Testis (tissue), 2 donors: ENCODE data around the gene FAM83D.

Experiments
- POLR2A ChIP-seq: fragments of 450-650 bp; IDR thresholded peaks from one replicate; pipeline ENCODE4 v1.6.1; 2017; ENCODE audit warnings: antibody characterized with exemption, mild to moderate bottlenecking, moderate library complexity
- TF ChIP-seq, protein P1 (sequence below), 3 experiments: fragments of 450-650 bp in 2 of 3; fragments of 200-600 bp in 1 of 3; sonication (generic) in 1 of 3; IDR thresholded peaks; one replicate each; pipeline ENCODE4 v1.5.1; 2016 to 2019; ENCODE audit warnings: antibody characterized with exemption in 3 of 3, mild to moderate bottlenecking in 2 of 3, moderate library complexity in 1 of 3

DNA sequence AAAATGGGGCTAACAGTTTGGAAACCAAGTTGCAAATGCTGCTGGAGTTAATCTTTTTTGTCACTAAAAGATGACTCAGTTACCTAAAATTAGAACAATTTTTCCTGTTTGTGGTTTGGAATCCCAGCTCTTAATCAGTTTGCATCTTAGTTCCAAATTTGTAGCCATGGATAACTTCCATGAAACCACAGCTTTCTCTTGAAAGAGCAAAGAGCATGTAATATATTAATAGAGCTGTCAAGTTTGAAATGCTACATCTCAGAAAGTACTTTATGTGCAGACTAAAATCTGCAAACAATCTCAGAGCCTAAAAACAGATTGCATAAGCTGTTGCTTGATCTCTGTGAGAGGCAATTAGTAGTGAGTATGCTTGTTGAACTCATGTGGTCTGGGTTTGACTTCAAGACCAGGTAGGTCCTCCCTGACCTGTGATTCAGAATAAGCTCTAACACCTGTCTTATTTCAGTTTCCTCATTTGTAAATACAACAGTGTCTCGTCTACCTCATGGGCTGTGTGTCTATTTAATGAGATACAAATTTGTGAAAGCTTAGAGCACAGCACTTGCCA lies 59.5 kb downstream of the FAM83D start:
- TF ChIP-seq, protein P1, sequence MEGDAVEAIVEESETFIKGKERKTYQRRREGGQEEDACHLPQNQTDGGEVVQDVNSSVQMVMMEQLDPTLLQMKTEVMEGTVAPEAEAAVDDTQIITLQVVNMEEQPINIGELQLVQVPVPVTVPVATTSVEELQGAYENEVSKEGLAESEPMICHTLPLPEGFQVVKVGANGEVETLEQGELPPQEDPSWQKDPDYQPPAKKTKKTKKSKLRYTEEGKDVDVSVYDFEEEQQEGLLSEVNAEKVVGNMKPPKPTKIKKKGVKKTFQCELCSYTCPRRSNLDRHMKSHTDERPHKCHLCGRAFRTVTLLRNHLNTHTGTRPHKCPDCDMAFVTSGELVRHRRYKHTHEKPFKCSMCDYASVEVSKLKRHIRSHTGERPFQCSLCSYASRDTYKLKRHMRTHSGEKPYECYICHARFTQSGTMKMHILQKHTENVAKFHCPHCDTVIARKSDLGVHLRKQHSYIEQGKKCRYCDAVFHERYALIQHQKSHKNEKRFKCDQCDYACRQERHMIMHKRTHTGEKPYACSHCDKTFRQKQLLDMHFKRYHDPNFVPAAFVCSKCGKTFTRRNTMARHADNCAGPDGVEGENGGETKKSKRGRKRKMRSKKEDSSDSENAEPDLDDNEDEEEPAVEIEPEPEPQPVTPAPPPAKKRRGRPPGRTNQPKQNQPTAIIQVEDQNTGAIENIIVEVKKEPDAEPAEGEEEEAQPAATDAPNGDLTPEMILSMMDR (IDR thresholded peaks at IDR 0.05) = no peak
- TF ChIP-seq POLR2A = no peak
